DMS 273 (cell line): ENCODE measurements around the gene B4GALT5.
"Not testable (repeated sequence)": the region's sequence is repeated elsewhere in the genome, so short reads cannot be mapped to it uniquely, and the experiment has no call there.

Experiments
- DNase-seq: peaks from one replicate; lab custom pipeline; 2025; ENCODE audit not compliant: unreplicated experiment; lab: John Stamatoyannopoulos, UW

B4GALT5 gene, protein sequence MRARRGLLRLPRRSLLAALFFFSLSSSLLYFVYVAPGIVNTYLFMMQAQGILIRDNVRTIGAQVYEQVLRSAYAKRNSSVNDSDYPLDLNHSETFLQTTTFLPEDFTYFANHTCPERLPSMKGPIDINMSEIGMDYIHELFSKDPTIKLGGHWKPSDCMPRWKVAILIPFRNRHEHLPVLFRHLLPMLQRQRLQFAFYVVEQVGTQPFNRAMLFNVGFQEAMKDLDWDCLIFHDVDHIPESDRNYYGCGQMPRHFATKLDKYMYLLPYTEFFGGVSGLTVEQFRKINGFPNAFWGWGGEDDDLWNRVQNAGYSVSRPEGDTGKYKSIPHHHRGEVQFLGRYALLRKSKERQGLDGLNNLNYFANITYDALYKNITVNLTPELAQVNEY

DNA sequence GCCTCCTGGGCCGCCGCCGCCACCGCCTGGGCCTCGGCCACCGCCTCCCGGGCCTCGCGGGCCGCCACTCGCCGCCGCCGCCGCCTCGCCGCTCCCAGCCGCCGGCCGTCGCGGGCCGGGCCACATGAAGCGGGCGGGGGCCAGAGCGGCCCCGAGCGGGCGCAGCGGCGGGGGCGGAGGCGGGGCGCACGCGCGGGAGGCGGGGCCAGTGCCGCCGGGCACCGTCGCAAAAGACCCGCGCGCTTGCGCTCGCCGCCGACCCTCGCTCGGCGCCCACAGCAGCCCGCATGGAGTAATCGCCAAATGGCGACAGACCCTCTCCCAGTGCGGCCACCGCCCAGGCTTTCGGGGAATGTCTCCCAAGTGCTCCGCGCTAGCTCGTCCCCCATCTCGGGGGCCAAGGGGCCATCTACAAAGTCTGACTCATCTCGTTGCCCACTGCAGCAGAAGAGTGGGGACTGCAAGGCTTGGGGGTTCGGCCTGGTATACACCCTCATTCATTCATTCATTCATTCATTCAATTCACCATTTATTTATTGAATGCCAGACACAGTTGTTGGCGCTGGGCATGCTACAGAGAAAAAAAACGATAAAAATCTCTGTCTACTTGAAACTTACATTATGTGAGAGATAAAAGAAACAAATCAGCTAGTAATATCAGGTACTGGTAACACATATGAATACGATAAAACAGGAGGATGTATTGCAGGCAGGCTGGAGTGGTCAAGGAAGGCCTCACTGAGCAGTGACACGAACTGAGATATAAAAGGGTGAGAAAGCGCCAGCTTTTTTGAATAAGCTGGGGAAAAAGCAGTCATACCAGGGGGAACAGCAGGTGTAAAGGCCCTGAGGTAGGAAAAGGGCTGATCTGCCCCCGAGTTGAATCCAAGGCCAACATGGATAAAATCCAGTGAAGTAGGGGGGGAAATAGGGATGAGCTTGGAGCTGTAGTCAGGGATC lies at the start of gene B4GALT5:
B4GALT5 (minus strand) TSS at position 126 of the 960 bp plus-strand sequence. CDS start 188 bp downstream, outside the sequence.
- peak; percentile 95 for DNase-seq

DNA sequence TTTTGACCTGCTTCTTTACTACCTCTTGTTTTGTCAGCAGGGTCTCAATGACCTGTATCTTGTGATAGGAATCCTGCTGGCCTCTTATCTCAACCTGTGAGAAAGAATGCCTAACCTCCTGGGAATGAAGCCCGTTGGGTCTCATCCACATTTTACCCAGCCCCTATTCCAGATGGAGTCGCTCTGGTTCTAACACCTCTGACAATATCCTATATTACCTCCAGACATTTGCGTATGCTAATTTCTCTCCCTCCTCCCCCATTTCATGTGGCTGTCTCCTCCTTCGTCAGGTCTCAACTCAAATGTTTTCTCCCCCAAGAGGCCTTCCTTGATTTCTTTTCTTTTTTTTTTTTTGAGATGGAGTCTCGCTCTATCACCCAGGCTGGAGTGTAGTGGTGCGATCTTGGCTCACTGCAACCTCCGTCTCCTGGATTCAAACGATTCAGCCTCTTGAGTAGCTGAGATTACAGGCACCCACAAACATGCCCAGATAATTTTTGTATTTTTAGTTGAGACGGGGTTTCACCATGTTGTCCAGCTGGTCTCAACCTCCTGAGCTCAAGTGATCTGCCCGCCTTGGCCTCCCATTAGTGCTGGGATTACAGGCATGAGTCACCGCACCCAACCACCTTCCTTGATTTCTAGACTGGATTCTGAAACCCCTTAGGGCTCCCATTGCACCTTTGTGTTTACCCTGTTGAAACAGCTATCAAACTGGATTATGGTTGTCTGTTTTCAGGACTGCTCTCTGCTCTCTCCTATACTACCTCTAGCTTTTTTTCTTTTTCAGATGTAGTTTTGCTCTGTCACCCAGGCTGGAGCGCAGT lies 49.5 kb upstream of the B4GALT5 start:
- no peak for DNase-seq

DNA sequence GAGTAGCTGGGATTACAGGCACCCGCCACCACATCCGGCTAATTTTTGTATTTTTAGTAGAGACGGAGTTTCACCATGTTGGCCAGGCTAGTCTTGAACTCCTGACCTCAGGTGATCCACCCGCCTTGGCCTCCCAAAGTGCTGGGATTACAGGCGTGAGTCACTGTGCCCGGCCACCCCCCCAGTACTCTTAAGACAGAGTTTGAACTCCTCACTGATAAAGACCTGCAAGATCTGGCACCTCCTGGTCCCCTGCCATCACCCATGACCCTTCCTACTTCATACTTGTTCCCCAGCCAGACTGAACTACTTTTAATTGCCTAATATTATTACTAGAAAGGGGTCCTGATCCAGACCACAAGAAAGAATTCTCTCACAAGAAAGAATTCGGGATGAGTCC lies 48.2 kb upstream of the B4GALT5 start:
- not testable (repeated sequence) for DNase-seq

DNA sequence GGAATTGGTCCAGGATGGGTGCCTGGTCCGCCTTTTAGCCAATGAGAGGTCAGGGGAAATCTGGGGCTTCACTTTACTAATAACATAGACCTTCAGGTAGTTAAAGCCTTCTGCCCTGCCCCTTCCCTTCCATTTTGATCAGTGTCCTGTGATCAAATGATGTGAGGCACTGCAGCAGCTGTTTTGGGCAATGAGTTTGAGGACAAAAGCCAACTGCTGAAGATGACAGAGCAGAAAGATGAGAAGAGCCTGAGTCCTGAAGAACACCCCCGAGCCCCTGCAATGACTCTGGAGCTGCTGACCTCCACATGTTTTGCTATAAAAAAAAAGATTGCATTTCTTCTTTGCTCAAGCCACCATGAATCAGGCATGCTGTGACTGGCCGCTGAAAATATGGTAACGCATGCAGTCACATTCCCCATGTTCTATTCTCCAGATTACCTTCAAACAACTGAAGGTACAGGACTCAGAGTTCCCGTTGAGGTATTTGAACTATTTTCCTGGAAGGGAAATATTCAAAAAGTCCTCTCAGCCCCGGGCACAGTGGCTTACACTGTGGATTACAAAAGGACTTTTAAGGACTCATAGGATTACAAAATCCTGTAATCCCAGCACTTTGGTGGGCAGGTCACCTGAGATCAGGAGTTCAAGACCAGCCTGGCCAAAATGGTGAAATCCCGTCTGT lies 45.7 kb upstream of the B4GALT5 start:
- no peak for DNase-seq

DNA sequence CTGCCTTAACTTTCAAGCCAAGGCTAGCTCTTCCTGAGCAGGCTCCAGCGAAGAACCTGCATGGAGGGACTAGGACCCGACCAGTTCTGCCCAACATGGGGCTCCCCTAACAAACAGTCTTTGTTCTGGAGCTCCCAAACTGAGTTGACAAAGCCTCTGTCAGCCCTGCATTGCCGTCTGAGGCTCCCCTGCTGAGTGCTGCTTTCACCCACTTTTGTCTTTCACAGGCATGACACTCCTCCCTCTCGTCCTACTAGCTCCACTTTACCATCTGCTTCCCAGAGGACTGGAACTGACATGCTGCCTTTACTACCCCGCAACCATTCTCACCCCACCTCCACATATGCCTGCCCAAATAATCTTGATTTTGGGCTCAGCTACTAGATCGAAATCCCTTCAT lies 45.1 kb upstream of the B4GALT5 start:
- peak; percentile 16 for DNase-seq

GRCh38 chr20:49757597-49757996 lies 43.9 kb upstream of the B4GALT5 start:
- no peak for DNase-seq

GRCh38 chr20:49756241-49756640 lies 42.6 kb upstream of the B4GALT5 start:
- DNase-seq = no peak

- DNase-seq = no peak
Observed at GRCh38 chr20:49754596-49754995, 40.9 kb upstream of the B4GALT5 start.

GRCh38 chr20:49753133-49753532 lies 39.5 kb upstream of the B4GALT5 start:
- no peak for DNase-seq

- DNase-seq = no peak
Observed at GRCh38 chr20:49752201-49752903, 38.7 kb upstream of the B4GALT5 start.

DNA sequence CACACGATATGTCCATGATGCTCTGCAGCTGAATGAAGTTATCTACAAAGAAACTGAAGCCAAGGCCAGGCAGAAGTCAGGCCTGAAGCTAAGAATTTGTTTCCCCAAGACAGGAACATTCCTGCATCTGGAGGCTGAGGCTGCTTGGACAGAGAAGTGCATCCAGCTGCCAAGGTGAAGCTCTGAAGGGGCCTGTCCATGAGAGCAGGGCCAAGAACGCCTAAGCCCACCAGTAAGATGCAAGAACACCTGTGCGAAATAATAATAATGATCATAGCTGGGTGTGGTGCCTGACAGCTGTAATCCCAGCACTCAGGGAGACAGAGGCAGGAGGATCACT lies 37.7 kb upstream of the B4GALT5 start:
- DNase-seq = no peak

DNA sequence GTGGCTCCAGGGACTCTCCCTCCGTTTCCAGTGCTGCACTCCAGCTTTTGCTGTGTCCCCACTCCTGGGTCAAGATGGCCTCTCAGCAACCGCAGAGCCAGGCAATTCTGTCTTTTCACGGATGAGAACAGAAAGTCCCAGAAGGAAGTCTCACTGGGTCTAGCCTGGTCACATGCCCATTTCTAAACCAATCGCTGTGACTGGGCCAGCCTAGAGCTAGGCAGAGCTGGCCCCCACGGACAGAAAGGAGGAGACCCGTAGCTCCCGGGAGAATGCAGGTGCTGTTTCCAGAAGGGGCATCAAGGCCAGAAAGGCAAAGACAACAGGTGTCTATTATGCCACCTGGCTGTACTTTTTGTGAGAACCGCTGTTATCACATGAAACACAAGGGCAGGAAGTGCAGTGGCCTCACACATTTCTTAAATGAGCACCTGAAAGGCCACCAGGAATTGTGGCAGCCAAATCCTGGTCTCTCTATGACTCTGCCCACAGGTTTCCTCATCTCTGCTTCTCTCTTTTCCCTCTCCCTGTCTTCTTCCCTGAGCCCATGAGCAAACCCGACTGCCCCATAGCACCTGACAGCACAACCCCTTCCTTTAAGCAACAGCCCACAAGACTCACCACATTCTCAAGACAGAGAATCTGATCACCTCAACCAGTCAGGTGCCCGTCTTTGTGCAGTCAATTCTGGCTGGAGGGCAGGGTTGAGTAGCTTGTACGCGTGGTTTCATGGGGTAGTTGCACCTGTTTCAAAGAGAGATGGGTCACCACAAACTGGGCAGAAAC lies 37.1 kb upstream of the B4GALT5 start:
- DNase-seq = no peak

- no peak for DNase-seq
Observed at GRCh38 chr20:49749625-49750024, 35.9 kb upstream of the B4GALT5 start.

DNA sequence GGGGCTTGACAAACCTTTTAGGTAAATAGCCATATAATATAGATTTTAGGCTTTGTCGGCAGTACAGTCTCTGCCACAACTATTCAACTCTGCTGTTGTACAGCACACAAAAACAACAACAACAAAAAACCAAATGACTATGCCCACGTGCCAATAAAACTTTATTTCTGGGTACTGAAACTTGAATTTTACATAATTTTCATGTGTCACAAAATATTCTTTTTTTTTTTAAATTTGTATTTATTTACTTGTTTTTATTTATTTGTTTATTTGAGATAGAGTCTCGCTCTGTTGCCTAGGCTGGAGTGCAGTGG lies 34.8 kb upstream of the B4GALT5 start:
- no peak for DNase-seq

GRCh38 chr20:49747707-49748524 lies 34.2 kb upstream of the B4GALT5 start:
- DNase-seq = no peak

- DNase-seq = no peak
Observed at GRCh38 chr20:49742948-49743347, 29.3 kb upstream of the B4GALT5 start.

DNA sequence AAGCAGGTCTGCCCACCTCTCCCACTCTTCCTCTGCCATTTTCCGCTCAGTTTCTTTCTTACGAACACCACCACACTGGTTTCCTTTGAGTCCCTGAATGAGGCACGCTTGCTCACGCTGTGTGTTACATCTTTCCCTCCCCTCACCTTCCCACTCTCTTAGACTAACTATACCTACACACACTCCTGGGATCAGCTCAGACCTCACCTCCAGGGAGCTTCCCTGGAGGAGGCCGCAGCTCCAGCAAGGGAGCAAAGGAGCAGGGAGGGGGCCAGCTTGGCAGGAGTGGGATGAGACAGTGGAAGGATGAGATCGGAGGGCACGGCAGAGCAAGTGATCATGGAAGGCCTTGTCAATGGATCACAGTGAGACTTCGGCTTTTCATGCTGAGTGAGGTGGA lies 28.3 kb upstream of the B4GALT5 start:
- DNase-seq = no peak

DNA sequence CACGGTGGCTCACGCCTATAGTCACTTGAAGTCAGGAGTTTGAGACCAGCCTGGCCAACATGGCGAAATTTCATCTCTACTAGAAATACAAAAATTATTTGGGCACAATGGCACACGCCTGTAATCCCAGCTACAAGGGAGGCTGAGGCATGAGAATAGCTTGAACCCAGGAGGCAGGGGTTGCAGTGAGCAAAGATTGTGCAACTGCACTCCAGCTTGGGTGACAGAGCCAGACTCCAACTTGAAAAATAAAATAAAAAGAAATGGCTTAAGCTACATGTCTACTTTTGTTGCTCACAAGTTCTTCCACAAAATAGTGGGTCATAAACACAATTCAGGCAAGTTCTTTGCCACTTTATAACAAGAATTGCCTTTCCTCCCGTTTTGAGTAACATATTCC lies 27.1 kb upstream of the B4GALT5 start:
- DNase-seq = no peak

DNA sequence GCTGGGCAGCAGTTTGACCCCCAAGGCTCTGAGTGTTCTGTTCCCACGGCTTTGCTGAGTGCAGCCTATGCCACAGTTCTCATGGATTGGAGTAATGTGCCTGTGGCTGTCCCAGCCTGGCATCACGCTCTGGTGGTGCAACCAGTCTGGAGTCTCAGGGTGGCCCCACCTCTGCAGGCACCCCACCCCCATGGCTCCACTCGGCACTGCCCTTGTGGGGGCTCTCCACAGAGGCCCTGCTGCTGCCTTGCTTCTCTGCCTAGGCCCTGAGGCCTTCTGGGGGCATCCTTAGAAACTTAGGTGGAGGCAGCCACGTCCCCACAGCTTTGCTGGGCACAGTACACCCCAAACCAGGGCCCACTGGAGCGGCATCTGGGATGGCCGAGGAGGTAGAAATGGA lies 25.4 kb upstream of the B4GALT5 start:
- no peak for DNase-seq
